ENCODE measurements around the gene FBXO34.

DNA sequence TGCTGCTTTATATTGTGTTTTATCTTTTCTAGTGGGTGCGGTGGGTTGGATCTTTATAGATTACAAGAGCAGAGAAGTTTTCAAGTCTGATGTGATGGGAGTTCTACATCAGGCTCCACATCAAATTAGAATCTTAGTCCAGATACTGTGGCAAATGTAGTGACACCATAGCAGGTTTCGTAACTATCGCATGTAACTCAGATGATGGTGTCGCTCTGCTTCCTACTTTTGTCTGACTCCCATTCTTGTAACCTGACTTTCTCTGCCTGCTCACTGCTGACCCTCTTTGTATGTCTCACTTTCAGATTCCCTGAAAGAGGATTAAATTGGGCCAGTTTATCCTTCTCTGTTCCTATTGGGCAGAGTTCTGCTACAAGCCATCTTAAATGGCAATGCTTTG lies 22.8 kb upstream of the FBXO34 start:
- TF ChIP-seq, protein P1, sequence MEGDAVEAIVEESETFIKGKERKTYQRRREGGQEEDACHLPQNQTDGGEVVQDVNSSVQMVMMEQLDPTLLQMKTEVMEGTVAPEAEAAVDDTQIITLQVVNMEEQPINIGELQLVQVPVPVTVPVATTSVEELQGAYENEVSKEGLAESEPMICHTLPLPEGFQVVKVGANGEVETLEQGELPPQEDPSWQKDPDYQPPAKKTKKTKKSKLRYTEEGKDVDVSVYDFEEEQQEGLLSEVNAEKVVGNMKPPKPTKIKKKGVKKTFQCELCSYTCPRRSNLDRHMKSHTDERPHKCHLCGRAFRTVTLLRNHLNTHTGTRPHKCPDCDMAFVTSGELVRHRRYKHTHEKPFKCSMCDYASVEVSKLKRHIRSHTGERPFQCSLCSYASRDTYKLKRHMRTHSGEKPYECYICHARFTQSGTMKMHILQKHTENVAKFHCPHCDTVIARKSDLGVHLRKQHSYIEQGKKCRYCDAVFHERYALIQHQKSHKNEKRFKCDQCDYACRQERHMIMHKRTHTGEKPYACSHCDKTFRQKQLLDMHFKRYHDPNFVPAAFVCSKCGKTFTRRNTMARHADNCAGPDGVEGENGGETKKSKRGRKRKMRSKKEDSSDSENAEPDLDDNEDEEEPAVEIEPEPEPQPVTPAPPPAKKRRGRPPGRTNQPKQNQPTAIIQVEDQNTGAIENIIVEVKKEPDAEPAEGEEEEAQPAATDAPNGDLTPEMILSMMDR (IDR thresholded peaks at IDR 0.05): no peak
- no peak for TF ChIP-seq POLR2A (IDR thresholded peaks at IDR 0.05)
